ENCODE measurements around the gene CARMIL1.

GRCh38 chr6:25456249-25457040, 177.3 kb downstream of the CARMIL1 start:
- no peak for TF ChIP-seq POLR2A (IDR thresholded peaks at IDR 0.05; ENCODE audit: low read length)
- no peak for TF ChIP-seq GATA1 (IDR thresholded peaks at IDR 0.05; ENCODE audit: low read depth, low read length)
